Measurements from ENCODE around the gene GPSM1.

GPSM1 gene

GRCh38 chr9:136300866-136301265 lies 26.5 kb upstream of the GPSM1 start:
- H3K4me3 ChIP-seq (ENCODE audit: low read depth, low read length), result no peak overlapping the region
- H3K9me3 ChIP-seq (ENCODE audit: severe bottlenecking), result no peaks in the 10 kb centered on the region
- DNase-seq, result no peak
- no peak overlapping the region for H3K27ac ChIP-seq
- no peaks in the 10 kb centered on the region for H3K36me3 ChIP-seq
- H3K27me3 ChIP-seq (ENCODE audit: insufficient read depth, low read depth, severe bottlenecking), result no peaks in the 10 kb centered on the region
- no peak for TF ChIP-seq CTCF (IDR thresholded peaks at IDR 0.05; ENCODE audit: low read depth, low read length)

DNA sequence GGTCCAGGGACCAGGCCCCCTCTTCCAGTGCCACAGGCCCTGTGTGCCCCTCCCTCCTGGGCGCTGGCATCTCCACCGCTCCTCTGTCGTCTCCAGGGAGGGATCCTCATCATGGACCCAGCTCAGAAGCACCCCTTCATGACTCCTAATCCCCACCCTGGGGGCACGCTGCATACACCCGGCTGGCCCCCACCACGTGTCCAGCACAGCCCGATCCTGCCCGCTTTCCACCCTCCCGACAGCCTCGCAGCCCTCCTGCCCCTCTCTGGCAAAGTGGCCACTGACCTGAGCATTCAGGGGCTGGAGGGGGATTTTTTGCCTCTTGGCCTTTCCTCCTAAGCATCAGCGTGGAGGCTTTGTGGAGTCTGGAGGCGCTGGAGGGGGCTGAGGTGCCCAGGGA lies 24.8 kb upstream of the GPSM1 start:
- no peaks in the 10 kb centered on the region for H3K36me3 ChIP-seq
- H3K27me3 ChIP-seq (ENCODE audit: insufficient read depth, low read depth, severe bottlenecking), result no peaks in the 10 kb centered on the region
- no peak overlapping the region for H3K4me3 ChIP-seq (ENCODE audit: low read depth, low read length)
- no peaks in the 10 kb centered on the region for H3K9me3 ChIP-seq (ENCODE audit: severe bottlenecking)
- no peak for TF ChIP-seq CTCF (IDR thresholded peaks at IDR 0.05; ENCODE audit: low read depth, low read length)
- DNase-seq, result no peak
- H3K27ac ChIP-seq, result no peak overlapping the region

- Histone ChIP-seq H3K27ac (no peak overlapping the region), H3K36me3 (no peaks in the 10 kb centered on the region), H3K4me3 (ENCODE audit: low read depth, low read length) (no peak overlapping the region), H3K9me3 (ENCODE audit: severe bottlenecking) (no peaks in the 10 kb centered on the region), H3K27me3 (ENCODE audit: insufficient read depth, low read depth, severe bottlenecking) (no peaks in the 10 kb centered on the region)
- TF ChIP-seq CTCF (IDR thresholded peaks at IDR 0.05; ENCODE audit: low read depth, low read length), result no peak
- no peak for DNase-seq
Measured at GRCh38 chr9:136303066-136303824, 24.1 kb upstream of the GPSM1 start.

- no peak for DNase-seq
- H3K27ac ChIP-seq, result no peak within 1 kb of the TSS
- H3K27me3 ChIP-seq (ENCODE audit: insufficient read depth, low read depth, severe bottlenecking), result no peaks in the 10 kb centered on the region
- no peaks in the 10 kb centered on the region for H3K36me3 ChIP-seq
- TF ChIP-seq CTCF (IDR thresholded peaks at IDR 0.05; ENCODE audit: low read depth, low read length), result no peak
- no peak within 1 kb of the TSS for H3K4me3 ChIP-seq (ENCODE audit: low read depth, low read length)
- H3K9me3 ChIP-seq (ENCODE audit: severe bottlenecking), result no peaks in the 10 kb centered on the region
Measured at GRCh38 chr9:136303825-136304416, 23.4 kb upstream of the GPSM1 start, which contains the start of gene CCDC187. TSS of gene CCDC187 (minus strand) at chr9:136304094. CDS start at chr9:136303830, 264 bp downstream.

GRCh38 chr9:136304456-136304855 lies 22.9 kb upstream of the GPSM1 start:
- Histone ChIP-seq H3K4me3 (ENCODE audit: low read depth, low read length) (no peak overlapping the region), H3K9me3 (ENCODE audit: severe bottlenecking) (no peaks in the 10 kb centered on the region), H3K27me3 (ENCODE audit: insufficient read depth, low read depth, severe bottlenecking) (no peaks in the 10 kb centered on the region), H3K36me3 (no peaks in the 10 kb centered on the region), H3K27ac (no peak overlapping the region)
- no peak for DNase-seq
- no peak for TF ChIP-seq CTCF (IDR thresholded peaks at IDR 0.05; ENCODE audit: low read depth, low read length)

Measured in WERI-Rb-1 (cell line).